ENCODE results near the gene RASD1.

RASD1 gene

DNA sequence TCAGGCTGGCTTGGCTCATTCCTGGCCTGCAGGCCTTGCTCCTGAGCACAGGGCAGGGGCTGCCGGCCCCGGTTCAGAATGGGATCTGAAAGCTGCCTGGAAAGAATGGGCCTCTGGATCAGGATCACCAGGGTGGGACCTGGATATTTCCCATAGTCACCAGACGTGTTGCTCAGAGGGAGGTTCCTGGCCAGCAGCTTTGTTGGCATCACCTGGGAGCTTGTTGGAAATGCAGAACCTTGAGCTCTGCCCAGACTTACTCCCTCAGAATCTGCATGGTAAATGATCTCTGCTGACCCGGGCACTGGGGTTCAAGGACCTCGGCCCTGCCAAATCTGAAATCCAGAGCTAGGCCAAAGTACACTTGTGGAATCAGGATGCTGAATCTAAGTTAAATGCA is 48.9 kb downstream of the RASD1 start:
- H3K4me3 ChIP-seq (ENCODE audit: low read length): no peak overlapping the region
- no peak for DNase-seq (ENCODE audit: low read depth)
- TF ChIP-seq, protein P1, sequence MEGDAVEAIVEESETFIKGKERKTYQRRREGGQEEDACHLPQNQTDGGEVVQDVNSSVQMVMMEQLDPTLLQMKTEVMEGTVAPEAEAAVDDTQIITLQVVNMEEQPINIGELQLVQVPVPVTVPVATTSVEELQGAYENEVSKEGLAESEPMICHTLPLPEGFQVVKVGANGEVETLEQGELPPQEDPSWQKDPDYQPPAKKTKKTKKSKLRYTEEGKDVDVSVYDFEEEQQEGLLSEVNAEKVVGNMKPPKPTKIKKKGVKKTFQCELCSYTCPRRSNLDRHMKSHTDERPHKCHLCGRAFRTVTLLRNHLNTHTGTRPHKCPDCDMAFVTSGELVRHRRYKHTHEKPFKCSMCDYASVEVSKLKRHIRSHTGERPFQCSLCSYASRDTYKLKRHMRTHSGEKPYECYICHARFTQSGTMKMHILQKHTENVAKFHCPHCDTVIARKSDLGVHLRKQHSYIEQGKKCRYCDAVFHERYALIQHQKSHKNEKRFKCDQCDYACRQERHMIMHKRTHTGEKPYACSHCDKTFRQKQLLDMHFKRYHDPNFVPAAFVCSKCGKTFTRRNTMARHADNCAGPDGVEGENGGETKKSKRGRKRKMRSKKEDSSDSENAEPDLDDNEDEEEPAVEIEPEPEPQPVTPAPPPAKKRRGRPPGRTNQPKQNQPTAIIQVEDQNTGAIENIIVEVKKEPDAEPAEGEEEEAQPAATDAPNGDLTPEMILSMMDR (conservative IDR thresholded peaks at IDR 0.05; ENCODE audit: low read length): no peak

- H3K4me3 ChIP-seq (ENCODE audit: low read length): no peak overlapping the region
- TF ChIP-seq, protein P1 (conservative IDR thresholded peaks at IDR 0.05; ENCODE audit: low read length): no peak
- no peak for DNase-seq (ENCODE audit: low read depth)
Observed at GRCh38 chr17:17446666-17447155, 49.5 kb downstream of the RASD1 start.

- H3K4me3 ChIP-seq (ENCODE audit: low read length): no peak overlapping the region
- DNase-seq (ENCODE audit: low read depth): peak; percentile 93
- TF ChIP-seq, protein P1 (conservative IDR thresholded peaks at IDR 0.05; ENCODE audit: low read length): 0 out of 2 replicates have a peak, but pooled peaks have one; percentile 3
Observed at GRCh38 chr17:17445925-17446665, 50.1 kb downstream of the RASD1 start.

DNA sequence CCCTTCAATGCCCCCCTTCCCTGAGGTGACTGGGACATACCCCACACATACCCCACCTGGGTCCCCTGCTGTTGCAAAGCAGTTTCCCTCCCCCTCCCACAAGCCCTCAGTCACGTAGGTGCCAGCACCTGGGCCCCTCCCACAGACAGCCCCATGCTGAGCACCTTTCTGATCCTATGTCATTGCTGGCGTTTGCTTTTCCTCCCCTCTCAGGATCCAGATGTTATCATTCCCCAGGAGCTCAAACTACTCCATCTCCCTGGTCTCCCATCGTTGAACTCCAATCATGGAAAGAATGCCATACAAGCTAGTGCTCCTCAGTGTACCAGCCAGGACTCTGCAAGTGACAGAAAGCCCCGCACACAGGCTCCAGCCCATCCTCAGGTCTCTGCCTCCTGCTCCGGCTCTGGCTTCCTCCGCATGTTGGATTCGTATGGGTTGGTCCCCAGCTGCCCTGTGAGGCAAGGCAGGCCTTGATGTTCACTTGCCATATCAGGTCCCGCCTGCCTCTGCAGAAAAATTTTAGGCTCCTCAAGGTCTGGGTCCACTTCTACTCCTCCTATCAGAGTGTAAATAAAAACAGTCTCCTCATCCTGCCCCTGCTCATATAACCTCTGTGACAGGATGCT is 50.8 kb downstream of the RASD1 start:
- TF ChIP-seq, protein P1 (conservative IDR thresholded peaks at IDR 0.05; ENCODE audit: low read length): no peak
- no peak for DNase-seq (ENCODE audit: low read depth)
- H3K4me3 ChIP-seq (ENCODE audit: low read length): no peak overlapping the region
